Stimulated activated naive CD8-positive, alpha-beta T cell treated with anti-CD3 and anti-CD28 coated beads, Interleukin-15, amount 100 ng/mL, for 72 hours (primary cell): ENCODE data around the gene YRDC.
A peak's percentile ranks its signal among the peaks of the same experiment; 100 is the strongest.

Experiments used
- ATAC-seq: fragments of 150-1000 bp; cut with Tn5 transposase; 2 replicates; pipeline ENCODE4 v1.10.0; 2021; ENCODE audit warnings: mild to moderate bottlenecking, moderate library complexity
- DNase-seq, 2 donors: peaks; one replicate each; pipeline ENCODE4 v3.0.0; 2021 to 2022
- H3K27ac Mint-ChIP-seq, 2 donors: one replicate each; pipeline ENCODE4 v1.8.0; 2022; ENCODE audit warnings: mild to moderate bottlenecking in 2 of 2, mixed read lengths in 2 of 2, moderate library complexity in 2 of 2
- H3K27me3 Mint-ChIP-seq: one replicate; pipeline ENCODE4 v1.8.0; 2022; ENCODE audit warnings: mixed read lengths
- H3K4me1 Mint-ChIP-seq: one replicate; pipeline ENCODE4 v1.8.0; 2022; ENCODE audit warnings: mild to moderate bottlenecking, mixed read lengths
- H3K4me3 Mint-ChIP-seq, 2 donors: one replicate each; pipeline ENCODE4 v1.8.0; 2022; ENCODE audit warnings: mild to moderate bottlenecking in 2 of 2, mixed read lengths in 2 of 2, moderate library complexity in 1 of 2
- H3K9me3 Mint-ChIP-seq, 2 donors: one replicate each; pipeline ENCODE4 v1.8.0; 2022; ENCODE audit warnings: mixed read lengths in 2 of 2

The YRDC gene, protein sequence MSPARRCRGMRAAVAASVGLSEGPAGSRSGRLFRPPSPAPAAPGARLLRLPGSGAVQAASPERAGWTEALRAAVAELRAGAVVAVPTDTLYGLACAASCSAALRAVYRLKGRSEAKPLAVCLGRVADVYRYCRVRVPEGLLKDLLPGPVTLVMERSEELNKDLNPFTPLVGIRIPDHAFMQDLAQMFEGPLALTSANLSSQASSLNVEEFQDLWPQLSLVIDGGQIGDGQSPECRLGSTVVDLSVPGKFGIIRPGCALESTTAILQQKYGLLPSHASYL

DNA sequence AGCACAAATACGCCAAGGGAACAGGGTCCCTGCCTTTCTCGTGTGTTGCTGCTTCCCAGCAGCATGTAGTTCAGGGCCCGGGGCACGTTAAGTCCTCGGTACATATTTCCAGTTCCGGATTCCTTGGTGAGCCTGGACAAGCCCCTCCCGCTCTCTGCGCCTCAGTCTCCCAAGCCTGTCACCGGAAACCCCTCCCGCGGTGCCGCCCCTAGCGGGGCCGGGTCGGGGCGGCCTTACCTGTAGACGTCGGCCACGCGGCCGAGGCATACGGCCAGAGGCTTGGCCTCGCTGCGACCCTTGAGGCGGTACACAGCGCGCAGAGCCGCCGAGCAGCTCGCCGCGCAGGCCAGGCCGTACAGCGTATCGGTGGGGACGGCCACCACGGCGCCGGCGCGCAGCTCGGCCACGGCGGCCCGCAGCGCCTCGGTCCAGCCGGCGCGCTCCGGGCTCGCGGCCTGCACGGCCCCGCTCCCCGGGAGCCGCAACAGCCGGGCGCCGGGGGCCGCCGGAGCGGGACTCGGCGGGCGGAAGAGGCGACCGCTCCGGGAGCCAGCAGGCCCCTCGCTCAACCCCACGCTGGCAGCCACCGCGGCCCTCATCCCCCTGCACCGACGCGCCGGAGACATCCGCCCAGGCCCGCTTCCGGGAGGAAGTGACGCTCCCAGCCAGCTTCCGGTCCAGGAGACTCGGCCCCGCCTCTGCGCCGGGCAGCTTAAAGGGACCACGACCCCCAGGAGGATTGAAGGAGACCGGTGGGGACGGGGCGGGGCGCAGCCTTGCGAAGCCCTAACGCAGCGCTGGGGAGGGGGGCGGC, at the start of gene YRDC, which contains the start of gene C1orf122:
Gene YRDC (minus strand): TSS at position 654 of the 814 bp plus-strand sequence. CDS start 28 bp downstream, at position 626.
Gene C1orf122 (plus strand): TSS at position 236 of the 814 bp plus-strand sequence. CDS start 615 bp downstream, outside the sequence.
- Mint-ChIP-seq H3K4me3 (peak within 1 kb of the TSS; percentile 96 to 100), H3K27ac (peak within 1 kb of the TSS; percentile 98 to 99), H3K27me3 (no peaks in the 10 kb centered on the region), H3K4me1 (peaks cover 61% of the 10 kb centered on the region), H3K9me3 (no peaks in the 10 kb centered on the region)
- DNase-seq = peak; percentile 90 to 92
- ATAC-seq = peak; percentile 97

DNA sequence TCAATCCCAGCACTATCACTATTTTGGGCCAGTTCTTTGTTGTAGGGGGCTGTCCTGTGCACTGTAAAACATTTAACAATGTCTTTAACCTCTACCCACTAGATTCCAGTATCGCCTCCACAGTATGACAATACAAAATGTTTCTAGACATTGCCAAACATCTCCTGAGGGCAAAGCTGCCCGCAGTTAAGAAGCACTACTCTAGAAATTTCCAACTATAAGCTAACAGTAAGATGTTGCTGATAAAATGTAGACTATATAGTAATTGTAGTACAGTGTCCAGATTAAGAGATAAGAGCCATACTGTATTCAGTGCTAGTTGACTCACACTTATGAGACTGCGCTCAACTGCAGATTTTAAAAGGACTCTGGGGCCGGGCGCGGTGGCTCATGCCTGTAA, 46.4 kb upstream of the YRDC start:
- Mint-ChIP-seq H3K27ac (no peak overlapping the region), H3K27me3 (no peaks in the 10 kb centered on the region), H3K9me3 (no peaks in the 10 kb centered on the region), H3K4me1 (peaks cover 30% of the 10 kb centered on the region), H3K4me3 (no peak overlapping the region)
- no peak for ATAC-seq
- no peak for DNase-seq

DNA sequence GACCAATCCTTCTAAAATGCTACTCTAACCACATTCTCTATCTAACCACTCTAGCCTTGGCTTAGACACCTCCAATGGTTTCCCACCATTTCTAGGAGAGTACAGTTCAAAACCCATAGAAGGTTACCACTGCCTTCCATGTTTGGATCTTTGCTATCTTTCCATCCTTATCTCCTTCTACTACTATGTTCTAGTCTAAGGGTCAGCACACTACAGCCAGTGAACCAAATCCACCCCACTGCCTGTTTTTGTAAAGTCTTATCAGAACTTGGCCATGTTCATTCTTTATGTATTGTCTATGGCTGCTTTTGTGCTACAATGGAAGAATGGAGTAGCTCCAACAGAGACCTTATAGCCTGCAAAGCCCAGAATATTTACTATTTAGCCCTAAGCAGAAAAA, 45.1 kb upstream of the YRDC start:
- Mint-ChIP-seq H3K4me1 (peaks cover 24% of the 10 kb centered on the region), H3K4me3 (no peak overlapping the region)

DNA sequence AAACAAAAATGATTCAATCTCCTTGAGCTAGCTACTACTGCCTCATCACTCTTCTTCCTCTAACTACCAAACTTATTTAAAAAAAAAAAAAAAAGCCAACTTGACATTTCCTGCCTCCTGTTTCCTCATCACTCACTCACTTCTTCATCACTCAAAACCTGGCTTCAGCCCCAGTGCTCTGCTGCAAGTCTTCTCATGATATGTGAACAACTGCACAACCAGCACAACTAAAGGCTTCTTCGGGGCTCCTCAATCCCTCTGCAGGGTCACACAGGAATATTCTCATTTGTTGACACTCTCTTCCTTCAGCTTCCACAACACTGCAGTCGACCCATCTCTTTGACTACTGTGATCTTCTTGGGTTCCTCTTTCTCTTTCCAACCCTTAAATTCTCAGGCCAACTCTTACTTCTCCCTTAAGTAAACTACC, 43.8 kb upstream of the YRDC start:
- no peaks in the 10 kb centered on the region for H3K27me3 Mint-ChIP-seq
- H3K4me3 Mint-ChIP-seq = no peak overlapping the region
- H3K27ac Mint-ChIP-seq = no peak overlapping the region
- DNase-seq = no peak
- ATAC-seq = no peak
- peaks cover 21% of the 10 kb centered on the region for H3K4me1 Mint-ChIP-seq
- H3K9me3 Mint-ChIP-seq = no peaks in the 10 kb centered on the region

More for the DNA sequence above, 45.1 kb upstream of the YRDC start:
- H3K27me3 Mint-ChIP-seq = no peaks in the 10 kb centered on the region
- no peaks in the 10 kb centered on the region for H3K9me3 Mint-ChIP-seq
- no peak overlapping the region for H3K27ac Mint-ChIP-seq
- ATAC-seq (no peak), DNase-seq (no peak)

DNA sequence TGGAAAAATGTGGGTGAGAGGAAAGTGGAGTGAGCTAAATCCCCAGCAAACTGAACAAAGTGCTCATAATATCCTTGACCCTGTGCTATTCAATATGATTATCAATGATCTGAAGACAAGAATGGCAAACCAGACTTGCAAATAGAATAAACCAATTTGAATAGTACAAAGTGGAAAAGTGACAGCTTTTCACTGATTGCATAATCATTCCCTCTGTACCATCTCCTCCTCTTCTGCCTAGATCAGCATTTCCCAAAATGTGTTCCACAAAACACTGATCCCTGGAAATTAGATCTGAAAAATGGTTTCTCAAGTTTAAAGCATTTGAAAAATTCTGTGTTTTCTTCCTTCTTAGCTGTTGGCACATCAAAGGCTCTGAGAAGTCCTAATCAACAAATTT, 43.3 kb upstream of the YRDC start:
- DNase-seq (no peak), ATAC-seq (no peak)
- no peaks in the 10 kb centered on the region for H3K27me3 Mint-ChIP-seq
- no peaks in the 10 kb centered on the region for H3K9me3 Mint-ChIP-seq
- no peak overlapping the region for H3K4me3 Mint-ChIP-seq
- no peak overlapping the region for H3K27ac Mint-ChIP-seq
- H3K4me1 Mint-ChIP-seq = peaks cover 26% of the 10 kb centered on the region

DNA sequence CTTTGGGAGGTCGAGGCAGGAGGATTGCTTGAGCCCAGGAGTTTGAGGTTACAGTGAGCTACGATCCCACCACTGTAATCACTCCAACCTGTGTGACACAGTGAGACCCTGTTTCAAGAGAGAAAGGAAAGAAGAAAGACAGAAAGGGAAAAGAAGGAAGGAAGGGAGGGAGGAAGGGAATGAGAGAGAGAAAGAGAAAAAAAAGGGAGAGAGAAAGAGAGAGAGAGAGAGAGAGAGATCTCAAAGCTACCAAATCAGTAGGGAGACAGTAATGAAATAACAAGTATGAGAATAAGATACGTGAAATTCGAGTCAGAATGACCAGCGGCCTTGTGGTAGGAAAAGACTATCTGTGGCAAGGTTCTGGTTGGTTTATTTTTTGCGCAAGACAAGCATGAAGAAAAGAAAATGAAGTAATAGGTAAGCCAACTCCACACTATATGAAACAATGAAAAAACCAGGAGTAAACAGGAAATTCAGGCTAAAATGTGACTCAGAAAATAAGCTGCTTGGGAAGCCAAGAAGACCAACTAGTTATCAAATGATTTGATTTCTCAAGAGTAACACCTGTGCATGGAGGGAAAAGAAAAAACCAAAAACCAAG, 42.4 kb upstream of the YRDC start:
- Mint-ChIP-seq H3K27me3 (no peaks in the 10 kb centered on the region), H3K4me1 (peaks cover 31% of the 10 kb centered on the region), H3K9me3 (no peaks in the 10 kb centered on the region), H3K27ac (no peak overlapping the region), H3K4me3 (no peak overlapping the region)
- no peak for DNase-seq
- ATAC-seq = no peak

DNA sequence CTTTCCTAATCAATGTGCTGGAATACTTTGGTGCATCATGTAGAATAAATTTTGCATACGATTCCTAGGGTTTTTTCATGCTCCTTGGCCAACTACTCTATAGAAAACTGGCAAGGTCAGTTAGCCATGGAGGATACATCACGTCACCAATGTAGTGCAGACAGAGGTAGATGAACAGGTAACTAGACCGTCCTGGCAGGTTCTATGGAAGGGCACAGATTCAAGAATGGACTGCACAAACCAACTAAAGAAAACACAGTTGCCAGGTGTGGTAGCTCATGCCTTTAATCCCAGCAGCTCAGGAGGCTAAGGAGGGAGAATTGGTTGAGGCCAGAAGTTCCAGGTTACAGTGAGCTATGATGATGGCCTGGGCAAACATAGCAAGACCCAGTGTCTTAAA, 41.5 kb upstream of the YRDC start:
- no peak overlapping the region for H3K4me3 Mint-ChIP-seq
- no peak for ATAC-seq

DNA sequence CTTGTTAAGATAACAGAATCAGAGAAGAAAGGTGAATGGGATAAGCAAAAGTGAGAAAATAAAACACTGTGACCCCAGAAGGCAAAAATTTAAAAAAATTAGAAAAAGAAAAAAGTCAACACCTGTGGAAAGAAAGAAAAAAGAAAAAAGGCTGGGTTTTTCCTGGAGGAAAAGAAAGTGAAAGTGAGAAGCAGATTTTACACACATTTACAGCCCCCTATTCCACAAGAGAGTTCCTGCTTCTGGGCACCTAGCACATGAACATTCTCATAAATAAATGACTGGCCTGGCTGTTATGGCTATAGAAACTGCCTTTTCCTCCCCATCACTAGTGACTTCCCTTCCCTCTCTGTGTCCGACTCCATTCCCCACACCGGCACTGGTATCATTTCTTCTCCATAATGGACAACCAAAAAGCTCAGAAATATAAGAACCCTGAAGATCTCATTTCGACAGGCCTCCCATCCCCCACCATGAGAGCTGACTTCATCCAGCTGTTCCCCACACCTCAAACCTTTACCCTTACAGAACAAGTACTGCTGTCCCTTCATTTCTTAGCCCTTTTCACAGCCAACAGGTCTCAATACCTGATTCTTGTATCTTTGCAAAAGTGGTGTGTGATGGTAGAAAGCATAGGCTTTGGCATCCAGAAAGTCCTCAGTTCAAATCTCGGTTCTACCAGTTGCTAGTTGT, 38.8 kb upstream of the YRDC start:
- peak overlapping the region; percentile 73 to 74 for H3K4me3 Mint-ChIP-seq
- H3K9me3 Mint-ChIP-seq = no peaks in the 10 kb centered on the region

More for the DNA sequence above, 41.5 kb upstream of the YRDC start:
- peak overlapping the region in 1 of 2 donors; percentile 29 for H3K27ac Mint-ChIP-seq
- H3K27me3 Mint-ChIP-seq = no peaks in the 10 kb centered on the region
- H3K9me3 Mint-ChIP-seq = no peaks in the 10 kb centered on the region
- peaks cover 30% of the 10 kb centered on the region for H3K4me1 Mint-ChIP-seq
- no peak for DNase-seq

DNA sequence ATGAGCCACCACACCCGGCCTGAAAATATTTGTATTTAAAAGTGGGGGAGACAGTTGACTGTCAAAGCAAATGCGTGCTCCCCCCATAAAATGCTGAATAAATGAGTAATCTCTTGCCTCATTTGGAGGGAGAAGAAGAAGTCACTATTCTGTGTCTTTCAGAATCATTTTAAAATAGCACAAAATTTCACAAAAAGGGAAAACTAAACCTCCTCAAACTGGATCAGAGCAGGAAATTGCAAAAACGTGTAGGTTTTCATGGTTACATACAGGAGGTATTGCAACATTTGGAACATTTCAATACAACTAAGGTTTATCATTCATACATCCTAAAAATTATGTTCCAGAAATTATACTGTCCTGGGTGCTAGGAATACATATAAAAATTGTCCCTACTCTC, 37.8 kb upstream of the YRDC start:
- peaks cover 39% of the 10 kb centered on the region for H3K4me1 Mint-ChIP-seq
- peak overlapping the region in 1 of 2 donors; percentile 21 for H3K27ac Mint-ChIP-seq
- no peak overlapping the region for H3K4me3 Mint-ChIP-seq
- ATAC-seq (no peak), DNase-seq (no peak)
- H3K9me3 Mint-ChIP-seq = no peaks in the 10 kb centered on the region
- H3K27me3 Mint-ChIP-seq = no peaks in the 10 kb centered on the region

More for the DNA sequence above, 38.8 kb upstream of the YRDC start:
- no peak for ATAC-seq
- H3K27ac Mint-ChIP-seq = peak overlapping the region; percentile 67 to 82
- no peaks in the 10 kb centered on the region for H3K27me3 Mint-ChIP-seq
- no peak for DNase-seq
- H3K4me1 Mint-ChIP-seq = peaks cover 39% of the 10 kb centered on the region

DNA sequence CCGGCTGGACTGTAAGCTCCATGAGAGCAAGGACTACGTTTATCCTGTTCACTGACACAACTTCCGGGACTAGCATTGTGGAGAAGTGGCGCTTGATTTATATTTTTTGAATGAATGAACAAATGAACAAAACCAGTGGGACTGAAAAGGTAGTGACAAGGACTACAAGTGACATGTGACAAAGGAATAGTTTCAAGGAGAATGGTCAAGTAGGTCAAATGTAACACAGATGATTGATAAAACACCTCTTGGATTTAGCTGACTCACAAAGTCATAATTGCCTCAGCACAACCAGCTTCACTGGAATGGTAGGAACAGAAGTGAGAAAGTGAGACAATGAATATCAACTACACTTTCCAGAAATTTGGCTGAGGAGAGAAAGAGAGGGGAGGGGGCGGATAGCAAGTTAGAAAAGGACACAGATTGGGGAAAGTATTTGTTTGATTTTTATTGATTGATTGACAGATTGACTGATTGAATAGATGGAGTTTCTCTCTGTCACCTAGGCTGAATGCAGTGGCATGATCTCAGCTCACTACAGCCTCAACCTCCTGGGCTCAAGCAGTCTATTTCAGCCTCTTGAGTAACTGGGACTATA, 37.1 kb upstream of the YRDC start:
- ATAC-seq (no peak), DNase-seq (no peak)
- Mint-ChIP-seq H3K27me3 (no peaks in the 10 kb centered on the region), H3K9me3 (no peaks in the 10 kb centered on the region), H3K4me3 (no peak overlapping the region), H3K27ac (peak overlapping the region in 1 of 2 donors; percentile 31), H3K4me1 (peaks cover 39% of the 10 kb centered on the region)

DNA sequence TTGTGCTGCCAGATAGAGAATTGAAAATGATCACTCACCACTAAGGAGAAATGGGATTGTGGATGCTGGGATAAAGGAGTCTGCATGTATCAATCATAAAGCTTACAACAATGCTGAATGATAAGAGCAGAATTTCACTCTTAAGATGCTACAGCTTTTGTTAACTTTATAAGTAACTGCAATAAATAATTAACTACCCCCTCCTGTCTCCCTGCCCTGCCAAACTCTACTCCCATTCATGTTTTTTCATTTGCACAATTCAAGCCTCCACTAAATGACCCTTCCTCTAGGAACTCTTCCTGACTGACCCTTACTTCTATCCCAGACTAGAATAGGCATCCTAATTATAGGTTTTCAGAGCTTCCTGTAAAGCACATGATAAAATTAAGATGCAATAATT, 36.5 kb upstream of the YRDC start:
- Mint-ChIP-seq H3K27ac (peak overlapping the region in 1 of 2 donors; percentile 28), H3K4me3 (no peak overlapping the region), H3K4me1 (peaks cover 39% of the 10 kb centered on the region), H3K9me3 (no peaks in the 10 kb centered on the region), H3K27me3 (no peaks in the 10 kb centered on the region)
- DNase-seq = no peak
- ATAC-seq = no peak

DNA sequence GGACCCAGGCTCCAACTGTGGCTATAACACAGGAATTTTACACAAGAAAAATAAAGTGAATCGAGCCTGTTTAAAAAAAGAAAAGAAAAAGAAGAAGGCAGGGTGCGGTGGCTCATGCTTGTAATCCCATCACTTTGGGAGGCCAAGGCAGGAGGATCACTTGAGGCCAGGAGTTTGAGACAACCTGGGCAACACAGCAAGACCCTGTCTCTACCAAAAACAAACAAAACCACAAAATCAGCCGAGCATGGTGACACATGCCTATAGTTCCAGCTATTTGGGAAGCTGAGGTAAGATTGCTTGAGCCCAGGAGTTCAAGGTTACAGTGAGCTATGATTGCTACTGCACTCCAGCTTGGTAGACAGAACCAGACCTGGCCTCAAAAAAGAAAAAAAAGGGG, 33.6 kb upstream of the YRDC start:
- H3K4me3 Mint-ChIP-seq = no peak overlapping the region
- peaks cover 31% of the 10 kb centered on the region for H3K4me1 Mint-ChIP-seq
- H3K9me3 Mint-ChIP-seq = no peaks in the 10 kb centered on the region
- no peak for ATAC-seq
- H3K27ac Mint-ChIP-seq = no peak overlapping the region
- no peaks in the 10 kb centered on the region for H3K27me3 Mint-ChIP-seq
- no peak for DNase-seq

DNA sequence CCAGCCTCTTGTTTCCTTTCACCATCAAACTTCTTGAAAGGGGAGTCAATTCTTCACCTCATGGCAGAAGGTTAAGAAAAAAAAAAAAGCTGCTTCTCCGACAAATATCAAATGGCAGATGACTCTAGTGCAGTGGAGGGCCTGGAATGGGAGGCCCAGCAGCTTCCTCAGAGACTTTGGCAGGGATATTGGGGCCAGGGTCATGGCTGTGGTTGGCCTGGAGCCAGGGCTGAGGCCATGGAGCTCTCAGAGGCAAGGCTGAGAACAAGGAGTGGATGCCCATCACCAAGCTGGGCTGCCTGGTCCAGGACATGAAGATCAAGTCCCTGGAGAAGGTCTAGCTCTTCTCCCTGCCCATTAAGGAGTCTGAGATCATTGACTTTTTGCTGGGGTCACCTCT, 32.7 kb upstream of the YRDC start:
- Mint-ChIP-seq H3K4me1 (peaks cover 25% of the 10 kb centered on the region), H3K27me3 (no peaks in the 10 kb centered on the region), H3K27ac (no peak overlapping the region), H3K9me3 (no peaks in the 10 kb centered on the region), H3K4me3 (no peak overlapping the region)
- ATAC-seq = no peak
- DNase-seq = no peak

DNA sequence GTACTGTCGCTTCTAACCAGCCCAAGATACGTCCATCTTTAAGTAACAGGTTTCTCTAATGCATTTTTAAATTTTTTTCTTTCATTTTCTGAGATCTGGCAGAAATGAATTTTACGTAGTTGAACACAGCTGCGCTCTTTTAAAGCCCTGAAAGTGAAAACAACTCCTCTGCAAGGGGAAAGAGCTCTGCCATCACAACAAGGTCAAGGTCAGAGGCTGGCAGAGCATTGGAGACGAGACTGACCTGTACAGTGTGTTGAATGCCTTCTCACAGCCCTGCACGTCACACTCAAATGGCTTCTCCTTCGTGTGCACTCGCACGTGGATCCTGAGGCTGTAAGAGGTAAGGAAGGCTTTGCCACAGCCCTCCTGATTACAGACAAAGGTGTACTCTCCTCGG, 31.7 kb upstream of the YRDC start:
- Mint-ChIP-seq H3K27me3 (no peaks in the 10 kb centered on the region), H3K27ac (no peak overlapping the region)

DNA sequence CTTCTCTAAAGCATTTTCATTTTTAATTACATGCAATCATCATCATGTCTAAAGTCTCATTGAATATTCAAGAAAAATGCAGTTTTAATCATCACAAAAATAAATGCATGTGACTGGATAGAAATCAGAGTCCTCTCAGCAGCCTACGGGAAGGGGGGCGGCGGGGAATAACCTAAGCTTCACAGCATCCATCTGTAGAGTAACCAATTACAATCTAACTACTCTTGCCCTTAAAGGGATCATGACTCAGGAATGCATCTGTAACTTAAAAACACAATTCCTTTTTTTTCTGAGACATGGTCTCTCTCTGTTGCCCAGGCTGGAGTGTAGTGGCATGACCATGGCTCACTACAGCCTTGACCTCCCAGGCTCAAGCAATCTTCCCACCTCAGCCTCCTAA, 28.8 kb upstream of the YRDC start:
- H3K9me3 Mint-ChIP-seq = no peaks in the 10 kb centered on the region

More for the DNA sequence above, 31.7 kb upstream of the YRDC start:
- no peak overlapping the region for H3K4me3 Mint-ChIP-seq
- no peak for DNase-seq
- peaks cover 15% of the 10 kb centered on the region for H3K4me1 Mint-ChIP-seq
- no peak for ATAC-seq
- H3K9me3 Mint-ChIP-seq = no peaks in the 10 kb centered on the region

More for the DNA sequence above, 28.8 kb upstream of the YRDC start:
- Mint-ChIP-seq H3K4me1 (no peaks in the 10 kb centered on the region), H3K27ac (no peak overlapping the region), H3K27me3 (no peaks in the 10 kb centered on the region), H3K4me3 (no peak overlapping the region)
- ATAC-seq (no peak), DNase-seq (no peak)
